Posterior cingulate gyrus (tissue), 11 donors: ENCODE measurements around the gene PWWP2A.
"Not testable (repeated sequence)": the region's sequence is repeated elsewhere in the genome, so short reads cannot be mapped to it uniquely, and the experiment has no call there.

Experiments
- DNase-seq, 10 donors: peaks; one replicate each; pipeline versions ENCODE4 v3.0.0 to v3.0.0-alpha.2; 2020 to 2021; ENCODE audit warnings: mixed read lengths in 3 of 10
- intact Hi-C: fragments of 100-400 bp; cut with DNase I; formaldehyde crosslinking; loops from one replicate; pipeline ENCODE4 v1.15.1; 2023

PWWP2A gene

GRCh38 chr5:160082614-160083500, 36.4 kb downstream of the PWWP2A start:
- DNase-seq, result no peak
- intact Hi-C loops, result no loop called here

GRCh38 chr5:160081495-160081894, 37.8 kb downstream of the PWWP2A start:
- no peak for DNase-seq
- intact Hi-C loops, result no loop called here

- no peak for DNase-seq
- intact Hi-C loops, result no loop called here
Observed at GRCh38 chr5:160079753-160080152, 39.5 kb downstream of the PWWP2A start.

- intact Hi-C loops, result no loop called here
- no peak for DNase-seq
Observed at GRCh38 chr5:160076997-160077396, 42.3 kb downstream of the PWWP2A start.

- intact Hi-C loops, result no loop called here
- no peak for DNase-seq
Observed at GRCh38 chr5:160075073-160075472, 44.2 kb downstream of the PWWP2A start.

- DNase-seq, result no peak
Observed at GRCh38 chr5:160071916-160072315, 47.3 kb downstream of the PWWP2A start.

GRCh38 chr5:160071516-160071915, 47.7 kb downstream of the PWWP2A start:
- DNase-seq, result peak in 5 of 10 donors; percentile 19 to 85 (median 23)
- intact Hi-C loops, result no loop called here

More at GRCh38 chr5:160071916-160072315, 47.3 kb downstream of the PWWP2A start:
- intact Hi-C loops, result no loop called here

- DNase-seq, intact Hi-C loops: not testable (repeated sequence)
Observed at GRCh38 chr5:160069120-160069519, 50.1 kb downstream of the PWWP2A start.

- DNase-seq, result no peak
- intact Hi-C loops, result no loop called here
Observed at GRCh38 chr5:160064995-160065614, 54.1 kb downstream of the PWWP2A start.

- no peak for DNase-seq
- intact Hi-C loops, result no loop called here
Observed at GRCh38 chr5:160064417-160064810, 54.8 kb downstream of the PWWP2A start.

- intact Hi-C loops, result no loop called here
- no peak for DNase-seq
Observed at GRCh38 chr5:160061770-160062169, 57.5 kb downstream of the PWWP2A start.

- DNase-seq, result no peak
- intact Hi-C loops, result no loop called here
Observed at GRCh38 chr5:160060001-160060400, 59.2 kb downstream of the PWWP2A start.

GRCh38 chr5:160057256-160057655, 62.0 kb downstream of the PWWP2A start:
- intact Hi-C loops, result no loop called here

GRCh38 chr5:160054831-160055230, 64.4 kb downstream of the PWWP2A start:
- no peak for DNase-seq
- intact Hi-C loops, result no loop called here

More at GRCh38 chr5:160057256-160057655, 62.0 kb downstream of the PWWP2A start:
- DNase-seq, result no peak

- intact Hi-C loops, result no loop called here
- no peak for DNase-seq
Observed at GRCh38 chr5:160054047-160054446, 65.2 kb downstream of the PWWP2A start.

GRCh38 chr5:160049099-160049498, 70.2 kb downstream of the PWWP2A start:
- intact Hi-C loops, result no loop called here

GRCh38 chr5:160048131-160048530, 71.1 kb downstream of the PWWP2A start:
- intact Hi-C loops, result no loop called here
- no peak for DNase-seq

More at GRCh38 chr5:160049099-160049498, 70.2 kb downstream of the PWWP2A start:
- DNase-seq, result no peak

GRCh38 chr5:160047423-160047822, 71.8 kb downstream of the PWWP2A start:
- intact Hi-C loops, result no loop called here
- no peak for DNase-seq

GRCh38 chr5:160044967-160045366, 74.3 kb downstream of the PWWP2A start:
- no peak for DNase-seq
- intact Hi-C loops, result no loop called here

GRCh38 chr5:160044391-160044804, 74.9 kb downstream of the PWWP2A start:
- DNase-seq, result no peak
- intact Hi-C loops, result no loop called here

- DNase-seq, result no peak
- intact Hi-C loops, result no loop called here
Observed at GRCh38 chr5:160042671-160043070, 76.6 kb downstream of the PWWP2A start.
